GM10266 (cell line): ENCODE measurements around the gene GPATCH4.

ENCODE experiments used
- DNase-seq: peaks from one replicate; pipeline ENCODE4 v3.0.0; 2012; ENCODE audit errors: extremely low spot score
- CTCF ChIP-seq: IDR thresholded peaks from 2 replicates; pipeline ENCODE4 v1.5.1; 2012; ENCODE audit warnings: mild to moderate bottlenecking, low read depth; ENCODE audit not compliant: control insufficient read depth, insufficient read depth; ENCODE audit errors: missing control alignments

The GPATCH4 gene

GRCh38 chr1:156547434-156547833 is 53.8 kb downstream of the GPATCH4 start:
- TF ChIP-seq CTCF = no peak
- no peak for DNase-seq

GRCh38 chr1:156546267-156546666 is 55.0 kb downstream of the GPATCH4 start:
- no peak for TF ChIP-seq CTCF
- no peak for DNase-seq

- DNase-seq = no peak
- no peak for TF ChIP-seq CTCF
Measured at GRCh38 chr1:156544592-156545102, 56.6 kb downstream of the GPATCH4 start.
